22Rv1 (cell line): ENCODE data around the gene PSMB3.

Experiments used
- CTCF ChIP-seq: fragments of 450-650 bp; IDR thresholded peaks from 2 replicates; pipeline ENCODE4 v1.5.1; 2017; ENCODE audit warnings: mild to moderate bottlenecking
- ZFX ChIP-seq: fragments of 450-650 bp; IDR thresholded peaks from 2 replicates; pipeline ENCODE4 v1.6.1; 2017; ENCODE audit warnings: antibody characterized with exemption, borderline replicate concordance

GRCh38 chr17:38738686-38739085 is 13.9 kb upstream of the PSMB3 start:
- TF ChIP-seq CTCF (no peak), ZFX (no peak)
